GM12878 (cell line): Measurements from ENCODE around the gene ZBTB9. TPM values are rescaled to one million over a fixed set of nuclear protein-coding genes. Genes with fewer than 3 reads are reported as not detected.
A peak's percentile ranks its signal among the peaks of the same experiment; 100 is the strongest.

Experiments
- ATAC-seq: fragments of 200-7000 bp; cut with Tn5 transposase; 3 replicates; pipeline ENCODE4 v1.9.1; 2020; ENCODE audit warnings: mild to moderate bottlenecking, moderate library complexity
- BruUV-seq: library from RNA; stranded (reverse); fragments of 400-500 nt; replicated peaks from 2 replicates; lab custom pipeline; 2021; lab: Mats Ljungman, UMichigan
- CTCF ChIA-PET: fragments of 300-600 bp; sonication (Branson Sonifier 250); formaldehyde crosslinking; extraction: SDS; loops from one replicate; lab custom pipeline; 2021; ENCODE audit warnings: inconsistent platforms; lab: Yijun Ruan, JAX
- POLR2A ChIA-PET: fragments of 350-600 bp; formaldehyde crosslinking; extraction: SDS; loops from one replicate; lab custom pipeline; 2021; ENCODE audit warnings: inconsistent platforms; lab: Charles Lee
- RAD21 ChIA-PET: fragments of 300-600 bp; sonication (Branson Sonifier 250); formaldehyde crosslinking; loops from one replicate; lab custom pipeline; 2023; ENCODE audit warnings: antibody characterized with exemption; ENCODE audit not compliant: unreplicated experiment; lab: Charles Lee
- SMC1A ChIA-PET: fragments of 300-600 bp; sonication (Branson Sonifier 250); formaldehyde crosslinking; loops from one replicate; lab custom pipeline; 2023; ENCODE audit not compliant: unreplicated experiment, uncharacterized antibody; lab: Charles Lee
- DNase-seq: peaks from one replicate; pipeline ENCODE4 v3.0.0-alpha.2; 2011; ENCODE audit warnings: low read depth, low spot score
- FAIRE-seq: peaks from 3 replicates; lab custom pipeline; 2011; peaks lifted over from hg19 to GRCh38; lab: Jason Lieb, UNC
- H2AFZ ChIP-seq: 2 replicates; pipeline ENCODE4 v1.6.0; 2011; ENCODE audit warnings: low read depth, low read length, control low read depth; ENCODE audit not compliant: control insufficient read depth
- H3K27ac ChIP-seq: 2 replicates; pipeline ENCODE4 v1.5.1; 2011; ENCODE audit warnings: control low read depth; ENCODE audit not compliant: control insufficient read depth, insufficient read depth
- H3K27me3 ChIP-seq, 2 experiments: replicated peaks in 1 of 2; 2 replicates each; pipeline versions ENCODE4 v1.6.0 to v1.6.1; 2011; ENCODE audit warnings: low read length in 1 of 2; ENCODE audit not compliant: control insufficient read depth in 2 of 2, insufficient read depth in 2 of 2
- H3K36me3 ChIP-seq, 2 experiments: 2 replicates each; pipeline ENCODE4 v1.5.1; 2011; ENCODE audit warnings: low read length in 1 of 2; ENCODE audit not compliant: control insufficient read depth in 2 of 2, insufficient read depth in 2 of 2
- H3K4me1 ChIP-seq: 2 replicates; pipeline ENCODE4 v1.6.1; 2011; ENCODE audit warnings: mild to moderate bottlenecking, low read length, moderate library complexity, mixed read lengths; ENCODE audit not compliant: control insufficient read depth, insufficient read depth
- H3K4me2 ChIP-seq: 2 replicates; pipeline ENCODE4 v1.6.0; 2011; ENCODE audit warnings: control low read depth; ENCODE audit not compliant: control insufficient read depth, insufficient read depth
- H3K4me3 ChIP-seq: fragments of 200-600 bp; sonication (generic); 2 replicates; pipeline ENCODE4 v1.5.1; 2016
- H3K79me2 ChIP-seq: 2 replicates; pipeline ENCODE4 v1.6.0; 2011; ENCODE audit warnings: low read length; ENCODE audit not compliant: control insufficient read depth, insufficient read depth
- H3K9ac ChIP-seq: 2 replicates; pipeline ENCODE4 v1.8.0; 2011; ENCODE audit warnings: low read length, control low read depth, mixed read lengths; ENCODE audit not compliant: control insufficient read depth, insufficient read depth
- H3K9me3 ChIP-seq: replicated peaks from 3 replicates; pipeline ENCODE4 v1.5.1; 2011; ENCODE audit warnings: mild to moderate bottlenecking, low read length; ENCODE audit not compliant: control insufficient read depth, insufficient read depth
- H4K20me1 ChIP-seq: 2 replicates; pipeline ENCODE4 v1.6.0; 2011; ENCODE audit not compliant: control insufficient read depth, insufficient read depth
- BCL11A ChIP-seq: IDR thresholded peaks from 2 replicates; pipeline ENCODE4 v1.6.1; 2011; ENCODE audit warnings: low read depth, low read length
- BCL3 ChIP-seq: IDR thresholded peaks from 2 replicates; pipeline ENCODE4 v1.6.1; 2011; ENCODE audit warnings: borderline replicate concordance, low read depth, mild to moderate bottlenecking, moderate library complexity, low read length; ENCODE audit not compliant: insufficient read depth, poor library complexity, severe bottlenecking
- BHLHE40 ChIP-seq, 2 experiments: fragments of 450-650 bp in 1 of 2; IDR thresholded peaks; 2 replicates each; pipeline ENCODE4 v1.6.1; 2011 to 2017; ENCODE audit warnings: low read depth in 2 of 2, borderline replicate concordance in 1 of 2, improper control_type of control experiment in 1 of 2, low read length in 1 of 2, mild to moderate bottlenecking in 1 of 2
- DPF2 ChIP-seq: fragments of 450-650 bp; IDR thresholded peaks from 2 replicates; pipeline ENCODE4 v1.6.1; 2017; ENCODE audit warnings: mild to moderate bottlenecking
- FOS ChIP-seq: IDR thresholded peaks from 3 replicates; pipeline ENCODE4 v1.6.1; 2011; ENCODE audit warnings: borderline replicate concordance; ENCODE audit not compliant: insufficient read length; ENCODE audit errors: extremely low read depth
- HDGF ChIP-seq: fragments of 450-650 bp; IDR thresholded peaks from 2 replicates; pipeline ENCODE4 v1.6.1; 2016; ENCODE audit warnings: antibody characterized with exemption
- KAT2A ChIP-seq: conservative IDR thresholded peaks from 2 replicates; pipeline ENCODE4 v1.6.1; 2011; ENCODE audit warnings: low read depth, low read length; ENCODE audit not compliant: control insufficient read depth
- MAX ChIP-seq: IDR thresholded peaks from 2 replicates; pipeline ENCODE4 v1.6.1; 2012; ENCODE audit warnings: low read depth, low read length, improper control_type of control experiment
- PAX8 ChIP-seq: fragments of 450-650 bp; IDR thresholded peaks from 2 replicates; pipeline ENCODE4 v1.6.1; 2017; ENCODE audit warnings: mild to moderate bottlenecking, moderate library complexity
- RB1 ChIP-seq: fragments of 450-650 bp; formaldehyde crosslinking; IDR thresholded peaks from 2 replicates; pipeline ENCODE4 v1.6.1; 2017; ENCODE audit warnings: mild to moderate bottlenecking, borderline replicate concordance
- REST ChIP-seq: IDR thresholded peaks from 2 replicates; pipeline ENCODE4 v1.6.1; 2012; ENCODE audit warnings: mild to moderate bottlenecking, low read depth, low read length
- SIN3A ChIP-seq: IDR thresholded peaks from 2 replicates; pipeline ENCODE4 v1.6.1; 2012; ENCODE audit warnings: low read depth, low read length, improper control_type of control experiment
- SIX5 ChIP-seq: IDR thresholded peaks from 2 replicates; pipeline ENCODE4 v1.6.1; 2011; ENCODE audit warnings: mild to moderate bottlenecking, low read depth, low read length, moderate library complexity; ENCODE audit not compliant: severe bottlenecking
- SMAD5 ChIP-seq: IDR thresholded peaks from 2 replicates; pipeline ENCODE4 v1.6.1; 2016; ENCODE audit warnings: antibody characterized with exemption, low read depth
- SREBF1 ChIP-seq: IDR thresholded peaks from 2 replicates; pipeline ENCODE4 v1.6.1; 2012; ENCODE audit warnings: mild to moderate bottlenecking, low read length
- STAT3 ChIP-seq: IDR thresholded peaks from 2 replicates; pipeline ENCODE4 v1.6.1; 2011; ENCODE audit warnings: low read depth, low read length, improper control_type of control experiment
- ZBED1 ChIP-seq: IDR thresholded peaks from 2 replicates; pipeline ENCODE4 v1.6.1; 2016; ENCODE audit warnings: borderline replicate concordance
- ZNF274 ChIP-seq: IDR thresholded peaks from one replicate; pipeline ENCODE4 v1.8.0; 2011; ENCODE audit not compliant: insufficient read length, insufficient read depth
- WGBS: methylation state at CpG from one replicate; pipeline ENCODE4 v1.1.6; 2016; ENCODE audit warnings: low lambda C conversion rate; ENCODE audit not compliant: insufficient replicate concordance, insufficient coverage; ENCODE audit errors: missing lambda C conversion rate; 5-methylcytosine and 5-hydroxymethylcytosine counted together
- in situ Hi-C: fragments of 300-500 bp; cut with MboI; formaldehyde crosslinking; loops from 9 replicates; pipeline ENCODE4 v1.14.3; 2018; ENCODE audit warnings: mixed read lengths
- intact Hi-C: fragments of 100-400 bp; cut with micrococcal nuclease; formaldehyde crosslinking; loops from one replicate; pipeline ENCODE4 v1.14.2; 2022; ENCODE audit not compliant: unreplicated experiment
- polyA plus RNA-seq, 11 experiments: library from polyadenylated mRNA; depleted of rRNA in 4 of 11; unstranded in 6 of 11; stranded (reverse) in 5 of 11; fragments of >200 nt; fragmentation: Nextera tagmentation in 4 of 11; fragmentation: Illumina TruSeq in 1 of 11; extraction: Ambion mirVana in 4 of 11; extraction: Trizol in 1 of 11; gene quantifications; 1 replicate in 1 of 11; 2 replicates in 10 of 11; pipeline versions ENCODE4 v1.2.1 to v1.2.3, GENCODE V29; 2011 to 2016; ENCODE audit warnings: inconsistent platforms in 2 of 11, missing spikeins in 2 of 11, low read depth in 1 of 11
- total RNA-seq, 4 experiments: library from RNA; depleted of rRNA in 3 of 4; stranded (reverse); fragments of >200 nt in 3 of 4; fragmentation: Illumina TruSeq in 1 of 4; extraction: Trizol in 1 of 4; gene quantifications; 2 replicates each; pipeline versions ENCODE4 v1.2.1 to v1.2.3, GENCODE V29; 2013 to 2021

The ZBTB9 gene
- total and polyA plus RNA-seq, 10 of the 15 experiments (the other 5 are each of a cell fraction or from before 2014, with no cell fraction given): 1.5 to 12.7 (median 6.9) TPM

GRCh38 chr6:33410711-33411631 lies 43.4 kb upstream of the ZBTB9 start, which contains the start of gene PHF1 (continued):
- no peak for TF ChIP-seq REST
- peak; percentile 47; the same call in 1 of the 2 replicates for TF ChIP-seq RB1
- TF ChIP-seq HDGF: no peak

- ATAC-seq: no peak
- FAIRE-seq: no peak
- ChIA-PET SMC1A (no interaction called here), POLR2A (interaction anchor here (0.6 to 2.2 kb wide), 6 partner anchors 14 to 1215 kb away, joined by 3 to 6 read pairs (median 4); partner anchors contain the start of gene ZBTB9), RAD21 (interaction anchor here (1.2 kb wide), 1 partner anchor 14 kb away, joined by 5 read pairs; no protein-coding TSS in a partner anchor), CTCF (interaction anchor here (1.7 kb wide), 1 partner anchor 21 kb away, joined by 5 read pairs; no protein-coding TSS in a partner anchor)
- H3K9ac ChIP-seq: peak overlapping the region; percentile 64
- in situ Hi-C loops: no loop called here
- no peak for DNase-seq
- peaks cover 20% of the 10 kb centered on the region for H3K4me1 ChIP-seq
- H3K27me3 ChIP-seq: no peaks in the 10 kb centered on the region
- H3K4me3 ChIP-seq: peak overlapping the region; percentile 90
- peaks cover 20% of the 10 kb centered on the region for H3K79me2 ChIP-seq
- H3K4me2 ChIP-seq: peak overlapping the region; percentile 89
- H3K27ac ChIP-seq: peak overlapping the region; percentile 67; the same call in 1 of the 2 replicates
- H3K36me3 ChIP-seq: peaks cover 6 to 13% of the 10 kb centered on the region in 2 experiments
- WGBS: 73% methylated on average over 6 of the region's 6 CpGs
- no TSS peak for BruUV-seq
- intact Hi-C loops: no loop called here
- H2AFZ ChIP-seq: no peak overlapping the region
- H3K9me3 ChIP-seq: no peaks in the 10 kb centered on the region
- no peaks in the 10 kb centered on the region; the same call in 1 of the 2 replicates for H4K20me1 ChIP-seq
- no peak for TF ChIP-seq BHLHE40 (IDR thresholded peaks at IDR 0.05; ENCODE audit: borderline replicate concordance in 1 of 2, low read depth in 2 of 2, low read length in 1 of 2)
- no peak for TF ChIP-seq FOS
- TF ChIP-seq MAX: no peak
- TF ChIP-seq BCL11A: no peak
- TF ChIP-seq SMAD5: no peak
- TF ChIP-seq SIX5: no peak
- TF ChIP-seq ZBED1: no peak
- TF ChIP-seq PAX8: no peak
- no peak for TF ChIP-seq ZNF274
- TF ChIP-seq BCL3: no peak
- TF ChIP-seq KAT2A: no peak
- no peak for TF ChIP-seq DPF2
- no peak for TF ChIP-seq SIN3A
- no peak for TF ChIP-seq SREBF1
- TF ChIP-seq STAT3: no peak
These were observed 42.8 kb upstream of the ZBTB9 start for GRCh38 chr6:33411632-33412005.
